ENCODE measurements around the gene TMEM201.

TMEM201 gene

DNA sequence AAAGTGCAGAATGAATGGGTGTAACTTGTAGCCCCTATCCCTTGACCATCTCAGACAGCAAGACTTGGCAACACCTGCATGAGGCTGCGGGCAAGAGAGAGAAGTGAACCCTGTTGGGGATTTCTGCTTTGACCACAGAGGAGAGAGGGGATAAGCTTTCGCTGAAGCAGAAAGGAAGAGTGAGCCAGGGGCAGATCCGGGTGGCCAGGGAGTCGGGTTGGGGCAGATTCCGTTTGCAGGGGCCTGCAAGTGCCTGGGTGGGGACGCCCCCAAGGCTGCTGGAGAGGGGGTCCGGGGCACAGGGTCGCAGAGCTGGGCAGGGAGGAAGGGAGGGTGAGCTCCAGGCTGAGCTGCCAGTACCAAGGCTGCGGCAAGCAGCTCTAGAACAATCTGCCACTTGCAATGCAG lies 37.5 kb downstream of the TMEM201 start:
- no peak for DNase-seq

DNA sequence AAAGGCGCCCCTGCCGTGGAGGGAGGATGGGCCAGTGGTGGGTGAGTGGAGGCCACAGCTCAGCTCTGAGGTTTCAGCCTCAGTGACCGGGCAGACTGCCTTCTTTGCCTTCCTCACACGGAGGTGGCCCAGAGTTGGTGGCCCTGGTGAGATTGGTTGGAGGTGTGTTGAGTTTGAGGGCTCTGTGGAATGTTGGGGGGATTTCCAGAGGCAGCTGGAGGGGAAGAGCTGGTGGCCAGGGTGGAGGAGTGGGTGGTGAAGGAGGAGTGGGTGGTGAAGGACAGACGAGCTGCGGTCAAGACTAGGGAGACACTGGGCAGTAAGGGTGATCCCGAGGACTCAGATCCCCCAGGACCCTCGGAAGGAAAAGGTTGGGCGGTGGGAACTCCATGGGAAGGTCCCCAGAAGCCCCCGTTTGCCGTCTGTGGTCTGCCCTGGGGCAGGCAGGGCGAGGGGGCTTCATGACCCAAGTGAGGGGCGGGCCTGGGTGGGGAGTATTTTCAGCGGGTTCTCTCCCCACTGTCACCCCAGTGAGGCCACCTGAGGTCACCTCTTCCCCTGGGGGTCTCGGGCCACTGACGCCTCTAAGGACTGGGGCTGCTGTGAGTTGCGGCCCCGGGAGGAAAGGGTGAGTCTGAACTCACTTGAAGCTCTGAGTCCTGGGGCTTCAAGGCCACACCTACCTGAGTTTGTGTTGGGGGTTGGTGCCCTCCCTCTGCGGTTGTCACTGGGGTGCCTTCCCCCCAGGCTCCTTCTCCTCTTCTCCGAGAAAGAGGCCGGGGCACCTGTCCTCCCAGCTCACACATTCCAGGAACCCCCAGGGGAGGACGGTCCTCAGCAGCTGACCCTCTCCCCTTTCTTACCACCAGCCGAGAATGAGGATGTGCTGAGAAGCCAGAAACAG lies 40.1 kb downstream of the TMEM201 start:
- peak; percentile 40 for DNase-seq

GRCh38 chr1:9629445-9630201 lies 40.9 kb downstream of the TMEM201 start:
- peak; percentile 54 for DNase-seq

DNA sequence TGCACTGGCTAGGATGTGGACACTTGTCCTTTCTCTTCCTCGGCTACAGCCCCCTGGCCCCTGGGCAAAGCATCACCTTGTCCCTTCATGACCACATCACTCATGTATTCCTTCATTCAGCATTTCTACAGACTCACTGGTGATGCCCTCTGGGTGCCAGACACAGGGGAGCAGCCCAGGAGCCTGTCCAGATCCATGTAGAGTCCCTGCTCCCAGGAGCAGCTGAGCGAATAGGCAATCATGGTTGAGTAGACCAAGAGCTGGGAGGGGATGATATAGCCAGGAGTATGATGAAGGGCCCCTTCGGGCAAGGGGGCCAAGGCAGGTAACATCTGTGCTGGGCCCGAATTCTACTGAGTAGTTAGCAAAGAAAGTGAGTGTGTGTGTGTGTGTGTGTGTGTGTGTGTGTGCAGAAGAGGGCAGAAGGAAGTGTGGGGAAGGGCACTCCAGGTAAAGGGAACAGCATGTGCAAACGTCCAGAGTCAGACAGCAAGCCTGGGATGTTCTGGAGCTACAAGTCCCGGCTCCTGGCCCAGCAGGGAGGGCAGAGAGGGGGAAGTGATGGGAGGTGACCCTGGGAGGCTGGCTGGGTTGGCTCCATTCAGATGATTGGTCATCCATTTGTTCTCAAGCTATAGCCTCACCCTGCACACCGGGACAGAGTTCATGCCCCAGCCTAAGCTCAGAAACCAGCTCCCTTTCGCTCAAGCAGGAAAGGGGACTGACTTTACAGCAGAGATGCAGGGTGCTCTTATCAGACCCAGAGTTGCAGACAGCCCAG lies 41.8 kb downstream of the TMEM201 start:
- peak; percentile 14 for DNase-seq

DNA sequence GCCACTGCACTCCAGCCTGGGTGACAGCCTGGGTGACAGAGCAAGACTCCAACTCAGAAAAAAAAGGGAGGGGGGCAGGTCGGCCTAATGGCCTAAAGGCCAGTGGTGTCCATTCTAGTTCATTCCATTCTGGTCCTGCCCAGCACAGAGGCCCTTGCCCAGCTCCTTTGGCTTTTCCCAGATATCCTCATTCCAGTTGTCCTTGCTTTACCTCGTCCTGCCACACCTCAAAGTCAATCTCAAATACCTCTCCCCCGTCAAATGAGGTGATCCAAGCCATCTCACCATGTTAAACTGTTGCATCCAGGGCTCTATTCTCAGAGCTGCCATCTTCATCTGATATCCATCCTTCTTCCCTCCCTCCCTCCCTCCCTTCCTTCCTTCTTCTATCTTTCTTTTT lies 42.9 kb downstream of the TMEM201 start:
- DNase-seq, result no peak

GRCh38 chr1:9633493-9633892 lies 44.8 kb downstream of the TMEM201 start:
- no peak for DNase-seq

GRCh38 chr1:9634582-9634981 lies 45.9 kb downstream of the TMEM201 start:
- no peak for DNase-seq

DNA sequence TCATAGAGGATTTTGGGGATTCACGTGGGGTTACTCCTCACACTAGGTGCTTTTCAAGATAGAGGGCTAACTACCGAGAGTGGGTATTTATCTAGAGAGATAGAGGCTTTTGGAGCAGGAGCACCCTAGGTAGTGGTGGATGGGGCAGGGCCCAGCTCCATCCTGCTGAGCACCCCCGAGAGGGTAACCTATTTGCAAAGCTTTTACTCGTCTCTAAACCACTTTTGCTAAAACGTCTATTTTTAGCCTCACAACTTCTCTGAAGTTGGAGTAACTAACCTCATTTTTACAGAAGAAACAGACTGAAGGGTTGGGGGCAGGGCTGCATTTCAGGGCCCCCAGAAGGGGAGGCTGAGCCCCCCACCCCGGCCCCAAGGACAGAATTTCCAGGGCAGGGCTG lies 50.5 kb downstream of the TMEM201 start:
- no peak for DNase-seq

GRCh38 chr1:9643351-9644256 lies 54.9 kb downstream of the TMEM201 start:
- DNase-seq, result no peak

DNA sequence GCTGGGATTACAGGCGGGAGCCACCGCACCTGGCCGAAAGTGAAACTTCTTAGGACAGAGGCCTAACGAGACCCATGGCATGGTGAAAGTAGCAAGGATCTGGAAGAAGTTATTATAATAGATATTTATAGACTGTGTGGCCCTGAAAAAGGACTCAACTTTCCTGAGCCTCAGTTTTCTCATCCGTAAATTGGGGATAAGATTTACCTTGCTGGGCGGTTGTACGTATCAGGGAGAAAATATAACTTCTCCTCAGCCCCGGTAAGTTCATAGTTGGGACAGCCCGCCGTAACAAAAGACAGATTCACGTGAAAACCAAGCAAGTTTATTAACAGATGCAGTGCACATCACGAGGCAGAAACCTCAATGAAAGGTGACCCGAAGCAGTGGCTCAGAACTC lies 57.3 kb downstream of the TMEM201 start:
- no peak for DNase-seq

GRCh38 chr1:9648171-9648570 lies 59.5 kb downstream of the TMEM201 start:
- DNase-seq, result no peak

GRCh38 chr1:9649769-9650168 lies 61.1 kb downstream of the TMEM201 start:
- no peak for DNase-seq

DNA sequence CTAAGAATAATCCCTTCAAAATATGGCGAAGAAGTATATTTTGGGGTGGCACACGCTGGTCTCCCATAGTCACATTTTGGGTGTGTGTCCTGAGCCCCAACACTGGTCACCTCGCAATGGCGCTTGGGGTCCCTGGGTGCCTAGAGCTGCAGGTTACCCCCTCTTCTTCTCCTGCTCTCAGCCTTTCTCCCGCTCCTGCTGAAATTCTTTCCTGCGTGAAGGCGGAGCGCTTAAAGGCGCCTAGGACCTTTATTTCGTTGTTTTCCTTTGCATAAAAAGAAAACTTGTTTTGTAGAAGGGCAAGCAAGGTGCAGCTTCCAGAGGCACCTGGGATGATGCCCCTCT lies 62.5 kb downstream of the TMEM201 start:
- DNase-seq, result no peak

GRCh38 chr1:9651565-9652378 lies 63.1 kb downstream of the TMEM201 start, which contains the start of gene PIK3CD:
PIK3CD (plus strand) TSS chr1:9651731; CDS start chr1:9710456, 58,725 bp downstream.
- DNase-seq, result peak; percentile 50

GRCh38 chr1:9652379-9653209 lies 63.9 kb downstream of the TMEM201 start:
- DNase-seq, result peak; percentile 43

- no peak for DNase-seq
Measured at GRCh38 chr1:9653210-9653490, 64.4 kb downstream of the TMEM201 start.

DNA sequence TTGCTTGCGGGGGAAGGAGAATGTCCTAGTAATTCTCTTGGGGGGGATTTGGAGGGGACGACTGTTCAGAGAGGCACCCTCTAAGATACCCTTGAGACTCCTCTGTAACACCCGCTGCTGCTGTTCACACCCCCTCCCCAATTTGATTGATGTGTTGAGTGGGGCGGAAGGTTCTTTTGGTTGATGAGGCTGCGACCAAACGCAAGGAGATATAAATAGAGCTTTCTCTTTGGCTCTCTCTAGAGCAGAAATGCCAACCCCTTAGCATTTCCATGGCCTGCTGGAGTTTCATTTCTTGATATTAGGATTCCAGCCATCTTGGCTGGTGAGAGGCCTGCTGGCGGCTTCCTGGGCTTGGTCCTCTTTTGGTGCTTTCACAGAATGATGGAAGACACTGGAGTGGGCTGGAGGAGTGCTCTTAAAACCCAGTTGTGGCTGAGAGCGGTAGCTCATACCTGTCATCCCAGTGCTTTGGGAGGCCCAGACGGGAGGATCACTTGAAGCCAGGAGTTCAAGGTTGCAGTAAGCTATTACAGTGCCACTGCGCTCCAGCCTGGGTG lies 64.9 kb downstream of the TMEM201 start:
- peak; percentile 14 for DNase-seq

- DNase-seq, result no peak
Measured at GRCh38 chr1:9654051-9654833, 65.5 kb downstream of the TMEM201 start.

All from stimulated activated CD4-positive, alpha-beta T cell treated with anti-CD3 and anti-CD28 coated beads, Interleukin-12 subunit alpha, Interleukin-12 subunit beta, amount 100 ng/mL, for 4 hours (primary cell).